Measurements from ENCODE around the gene EHMT2. TPM values are rescaled to one million over a fixed set of nuclear protein-coding genes. Genes with fewer than 3 reads are reported as not detected.
A peak's percentile ranks its signal among the peaks of the same experiment; 100 is the strongest.

Gene EHMT2
- total RNA-seq, 1 donor from 2014 or later: 202 TPM

DNA sequence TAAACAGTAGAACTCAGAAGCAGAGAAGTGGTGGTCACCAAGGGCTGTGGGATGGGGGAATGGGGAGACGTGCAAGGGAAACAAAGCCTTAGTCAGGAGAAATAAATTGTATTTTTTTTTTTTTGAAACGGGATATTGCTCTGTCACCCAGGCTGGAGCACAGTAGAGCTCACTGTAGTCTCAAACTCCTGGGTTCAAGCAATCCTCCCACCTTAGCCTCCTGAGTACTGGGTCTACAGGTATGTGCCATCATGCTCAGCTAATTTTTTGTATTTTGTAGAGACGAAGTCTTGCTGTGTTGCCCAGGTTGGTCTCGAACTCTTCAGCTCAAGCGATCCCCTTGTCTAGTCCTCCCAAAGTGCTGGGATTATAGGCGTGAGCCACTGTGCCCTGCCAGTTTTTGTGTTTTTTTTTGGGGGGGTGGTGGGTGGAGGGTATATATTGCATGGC lies 66.6 kb downstream of the EHMT2 start:
- H3K27me3 Mint-ChIP-seq (ENCODE audit: low read depth): peaks cover 10% of the 10 kb centered on the region
- peaks cover 45% of the 10 kb centered on the region for H3K4me1 Mint-ChIP-seq
- peak overlapping the region; percentile 50 for H3K27ac Mint-ChIP-seq (ENCODE audit: unreplicated experiment)
- peak overlapping the region; percentile 92 for H3K4me3 Mint-ChIP-seq
- no peak for DNase-seq (ENCODE audit: low read depth, low spot score)
- TF ChIP-seq, protein P1, sequence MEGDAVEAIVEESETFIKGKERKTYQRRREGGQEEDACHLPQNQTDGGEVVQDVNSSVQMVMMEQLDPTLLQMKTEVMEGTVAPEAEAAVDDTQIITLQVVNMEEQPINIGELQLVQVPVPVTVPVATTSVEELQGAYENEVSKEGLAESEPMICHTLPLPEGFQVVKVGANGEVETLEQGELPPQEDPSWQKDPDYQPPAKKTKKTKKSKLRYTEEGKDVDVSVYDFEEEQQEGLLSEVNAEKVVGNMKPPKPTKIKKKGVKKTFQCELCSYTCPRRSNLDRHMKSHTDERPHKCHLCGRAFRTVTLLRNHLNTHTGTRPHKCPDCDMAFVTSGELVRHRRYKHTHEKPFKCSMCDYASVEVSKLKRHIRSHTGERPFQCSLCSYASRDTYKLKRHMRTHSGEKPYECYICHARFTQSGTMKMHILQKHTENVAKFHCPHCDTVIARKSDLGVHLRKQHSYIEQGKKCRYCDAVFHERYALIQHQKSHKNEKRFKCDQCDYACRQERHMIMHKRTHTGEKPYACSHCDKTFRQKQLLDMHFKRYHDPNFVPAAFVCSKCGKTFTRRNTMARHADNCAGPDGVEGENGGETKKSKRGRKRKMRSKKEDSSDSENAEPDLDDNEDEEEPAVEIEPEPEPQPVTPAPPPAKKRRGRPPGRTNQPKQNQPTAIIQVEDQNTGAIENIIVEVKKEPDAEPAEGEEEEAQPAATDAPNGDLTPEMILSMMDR (conservative IDR thresholded peaks at IDR 0.05): no peak
- peaks cover 8% of the 10 kb centered on the region for H3K36me3 Mint-ChIP-seq (ENCODE audit: low read depth)
- no peaks in the 10 kb centered on the region for H3K9me3 Mint-ChIP-seq

Other genes starting within 250 kb of the EHMT2 start
- 439 and 459 TPM in 2 replicates for gene BAG6, start 245.0 kb downstream of the EHMT2 start, total RNA-seq
- gene APOM, start 241.8 kb downstream of the EHMT2 start, total RNA-seq: 3.8 and 4.2 TPM in 2 replicates
- gene C6orf47, start 236.9 kb downstream of the EHMT2 start, total RNA-seq: 23.5 TPM in 2 replicates
- gene GPANK1, start 232.7 kb downstream of the EHMT2 start, total RNA-seq: 16.8 and 17.6 TPM in 2 replicates
- 185 and 188 TPM in 2 replicates for gene CSNK2B, start 231.6 kb downstream of the EHMT2 start, total RNA-seq
- gene LY6G5B, start 227.7 kb downstream of the EHMT2 start, total RNA-seq: 24.0 and 24.2 TPM in 2 replicates
- 9.1 and 11.0 TPM in 2 replicates for gene LY6G5C, start 216.6 kb downstream of the EHMT2 start, total RNA-seq
- 70.9 and 73.6 TPM in 2 replicates for gene ABHD16A, start 194.4 kb downstream of the EHMT2 start, total RNA-seq
- not detected in 2 replicates for gene LY6G6F, start 190.8 kb downstream of the EHMT2 start, total RNA-seq
- not detected in 2 replicates for gene LY6G6D, start 182.3 kb downstream of the EHMT2 start, total RNA-seq
- 1.2 TPM in 2 replicates for gene LY6G6C, start 176.0 kb downstream of the EHMT2 start, total RNA-seq
- gene MPIG6B, start 174.3 kb downstream of the EHMT2 start, total RNA-seq: not detected in 2 replicates
- 186 and 194 TPM in 2 replicates for gene DDAH2, start 168.4 kb downstream of the EHMT2 start, total RNA-seq
- gene CLIC1, start 161.2 kb downstream of the EHMT2 start, total RNA-seq: 305 and 313 TPM in 2 replicates
- 79.5 and 86.2 TPM in 2 replicates for gene MSH5, start 157.7 kb downstream of the EHMT2 start, total RNA-seq
- gene SAPCD1, start 135.0 kb downstream of the EHMT2 start, total RNA-seq: 21.3 and 25.1 TPM in 2 replicates
- 2.0 and 2.7 TPM in 2 replicates for gene VWA7, start 120.4 kb downstream of the EHMT2 start, total RNA-seq
- gene VARS1, start 101.9 kb downstream of the EHMT2 start, total RNA-seq: 162 and 163 TPM in 2 replicates
- 122 and 135 TPM in 2 replicates for gene LSM2, start 90.7 kb downstream of the EHMT2 start, total RNA-seq
- gene HSPA1L, start 82.4 kb downstream of the EHMT2 start, total RNA-seq: 1.5 and 1.8 TPM in 2 replicates
- gene HSPA1A, start 82.2 kb downstream of the EHMT2 start, total RNA-seq: 70.3 and 72.3 TPM in 2 replicates
- gene HSPA1B, start 70.0 kb downstream of the EHMT2 start, total RNA-seq: 78.5 and 82.5 TPM in 2 replicates
- gene NEU1, start 34.9 kb downstream of the EHMT2 start, total RNA-seq: 46.3 and 49.9 TPM in 2 replicates
- gene SLC44A4, start 18.7 kb downstream of the EHMT2 start, total RNA-seq: 0.32 and 0.84 TPM in 2 replicates
- gene ZBTB12, start 4.4 kb upstream of the EHMT2 start, total RNA-seq: 60.8 and 61.1 TPM in 2 replicates
- 0.35 and 1.2 TPM in 2 replicates for gene C2, start 30.0 kb upstream of the EHMT2 start, total RNA-seq
- not detected in 2 replicates for gene CFB, start 48.4 kb upstream of the EHMT2 start, total RNA-seq
- 86.1 and 88.4 TPM in 2 replicates for gene NELFE, start 61.3 kb upstream of the EHMT2 start, total RNA-seq
- gene SKIC2, start 61.5 kb upstream of the EHMT2 start, total RNA-seq: 77.9 and 88.7 TPM in 2 replicates
- gene DXO, start 74.4 kb upstream of the EHMT2 start, total RNA-seq: 23.8 and 26.6 TPM in 2 replicates
- 5.6 and 10.1 TPM in 2 replicates for gene C4A, start 84.4 kb upstream of the EHMT2 start, total RNA-seq
- gene C4B, start 117.1 kb upstream of the EHMT2 start, total RNA-seq: 5.3 and 6.7 TPM in 2 replicates
- 0.23 TPM in 2 replicates for gene CYP21A2, start 140.7 kb upstream of the EHMT2 start, total RNA-seq
- gene TNXB, start 211.6 kb upstream of the EHMT2 start, total RNA-seq: 4.6 and 6.6 TPM in 2 replicates
- 83.6 and 87.1 TPM in 2 replicates for gene ATF6B, start 230.5 kb upstream of the EHMT2 start, total RNA-seq
- gene FKBPL, start 232.6 kb upstream of the EHMT2 start, total RNA-seq: 12.4 and 13.0 TPM in 2 replicates

Measured in neural crest cell (in vitro differentiated cells).